Measurements from ENCODE around the gene SPINK14. TPM values are rescaled to one million over a fixed set of nuclear protein-coding genes. Genes with fewer than 3 reads are reported as not detected.

The SPINK14 gene
- total and polyA plus RNA-seq, 2 experiments from 2014 or later: not detected

DNA sequence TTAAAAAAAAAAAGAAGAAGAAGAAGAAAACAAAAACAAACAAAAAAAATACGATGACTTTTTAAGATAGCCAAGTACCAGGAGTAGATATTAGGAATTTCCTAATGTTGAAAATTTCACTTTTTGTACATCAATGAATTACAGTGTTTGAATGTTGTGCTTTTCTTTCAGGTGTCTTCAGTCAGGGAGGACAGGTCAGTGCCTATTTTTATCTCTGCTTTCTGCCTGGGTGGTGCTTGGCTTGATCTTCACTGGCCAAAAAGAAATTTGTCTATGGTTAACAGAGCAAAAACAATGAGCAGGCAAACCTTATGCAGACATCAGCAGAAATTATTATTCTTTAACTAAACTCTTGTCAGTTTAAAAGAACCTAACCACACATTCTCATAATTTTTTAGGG lies 37.5 kb downstream of the SPINK14 start:
- TF ChIP-seq CTCF (IDR thresholded peaks at IDR 0.05; ENCODE audit: low read depth, low read length): no peak
- Histone ChIP-seq H3K4me3 (no peak overlapping the region), H3K27me3 (no peaks in the 10 kb centered on the region), H3K27ac (no peak overlapping the region), H3K9me3 (ENCODE audit: low read depth) (no peaks in the 10 kb centered on the region), H3K4me1 (ENCODE audit: low read depth) (no peaks in the 10 kb centered on the region), H3K36me3 (no peaks in the 10 kb centered on the region)
- DNase-seq (ENCODE audit: low read depth in 1 of 2, low spot score in 1 of 2): no peak

DNA sequence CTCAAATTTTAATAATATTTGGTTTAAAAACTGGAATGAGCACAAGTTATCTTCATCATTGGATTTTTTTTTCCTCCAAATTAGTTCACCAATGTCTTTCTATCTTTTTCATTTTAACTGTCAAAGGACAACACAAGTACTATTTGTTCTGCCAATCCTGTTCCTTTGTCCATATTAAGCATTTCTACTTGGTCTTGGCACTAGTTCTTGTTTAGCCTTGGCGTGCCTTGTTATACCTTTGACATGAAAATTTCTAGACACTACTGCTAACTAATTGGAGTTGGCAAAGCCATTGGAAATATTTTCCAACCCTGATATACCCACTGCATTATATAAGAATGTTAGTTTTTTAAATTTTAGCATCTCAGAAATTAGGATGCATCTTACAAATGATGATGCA lies 38.3 kb downstream of the SPINK14 start:
- H3K27me3 ChIP-seq: no peaks in the 10 kb centered on the region
- peak in 1 of 2 donors; percentile 12 for DNase-seq (ENCODE audit: low read depth in 1 of 2, low spot score in 1 of 2)
- H3K27ac ChIP-seq: no peak overlapping the region
- no peaks in the 10 kb centered on the region for H3K36me3 ChIP-seq
- no peaks in the 10 kb centered on the region for H3K4me1 ChIP-seq (ENCODE audit: low read depth)
- no peak overlapping the region for H3K4me3 ChIP-seq
- no peak for TF ChIP-seq CTCF (IDR thresholded peaks at IDR 0.05; ENCODE audit: low read depth, low read length)
- no peaks in the 10 kb centered on the region for H3K9me3 ChIP-seq (ENCODE audit: low read depth)

GRCh38 chr5:148208226-148208625 lies 39.9 kb downstream of the SPINK14 start:
- no peak for TF ChIP-seq CTCF (IDR thresholded peaks at IDR 0.05; ENCODE audit: low read depth, low read length)
- Histone ChIP-seq H3K4me3 (no peak overlapping the region), H3K9me3 (ENCODE audit: low read depth) (no peaks in the 10 kb centered on the region), H3K27ac (no peak overlapping the region), H3K36me3 (no peaks in the 10 kb centered on the region), H3K4me1 (ENCODE audit: low read depth) (no peaks in the 10 kb centered on the region), H3K27me3 (no peaks in the 10 kb centered on the region)
- DNase-seq (ENCODE audit: low read depth in 1 of 2, low spot score in 1 of 2): peak in 1 of 2 donors; percentile 27

DNA sequence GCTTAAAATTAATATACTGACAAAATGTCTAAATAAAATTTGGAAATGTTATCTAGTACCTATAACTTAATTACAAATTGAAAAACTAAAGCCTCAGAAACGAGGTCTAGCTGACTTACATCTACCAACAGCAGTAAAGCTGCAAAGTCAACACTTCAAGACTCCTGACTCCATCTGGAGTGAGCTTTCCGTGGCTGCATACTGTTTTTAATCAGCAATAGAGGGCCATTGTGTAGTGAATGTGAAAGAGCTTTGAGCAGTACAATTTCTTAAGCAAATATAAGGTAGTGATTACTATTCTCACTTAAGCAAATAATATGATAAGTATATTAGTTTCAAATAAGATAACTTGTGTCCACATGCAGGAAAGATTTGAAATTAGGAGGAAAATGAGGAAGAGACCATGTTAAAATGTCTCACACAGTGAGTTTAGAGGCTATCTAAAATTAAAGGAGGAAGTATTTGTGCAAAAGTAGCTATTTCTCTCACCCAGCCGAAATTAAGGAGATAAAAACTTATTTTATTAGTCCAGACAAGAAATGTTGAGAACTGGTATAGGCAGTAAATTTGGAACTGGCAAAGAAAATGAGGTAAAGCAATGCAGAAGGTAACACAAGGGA lies 40.9 kb downstream of the SPINK14 start:
- Histone ChIP-seq H3K36me3 (no peaks in the 10 kb centered on the region), H3K27me3 (no peaks in the 10 kb centered on the region), H3K4me3 (no peak overlapping the region), H3K4me1 (ENCODE audit: low read depth) (no peaks in the 10 kb centered on the region), H3K27ac (no peak overlapping the region), H3K9me3 (ENCODE audit: low read depth) (no peaks in the 10 kb centered on the region)
- TF ChIP-seq CTCF (IDR thresholded peaks at IDR 0.05; ENCODE audit: low read depth, low read length): no peak
- peak in 1 of 2 donors; percentile 8 for DNase-seq (ENCODE audit: low read depth in 1 of 2, low spot score in 1 of 2)

DNA sequence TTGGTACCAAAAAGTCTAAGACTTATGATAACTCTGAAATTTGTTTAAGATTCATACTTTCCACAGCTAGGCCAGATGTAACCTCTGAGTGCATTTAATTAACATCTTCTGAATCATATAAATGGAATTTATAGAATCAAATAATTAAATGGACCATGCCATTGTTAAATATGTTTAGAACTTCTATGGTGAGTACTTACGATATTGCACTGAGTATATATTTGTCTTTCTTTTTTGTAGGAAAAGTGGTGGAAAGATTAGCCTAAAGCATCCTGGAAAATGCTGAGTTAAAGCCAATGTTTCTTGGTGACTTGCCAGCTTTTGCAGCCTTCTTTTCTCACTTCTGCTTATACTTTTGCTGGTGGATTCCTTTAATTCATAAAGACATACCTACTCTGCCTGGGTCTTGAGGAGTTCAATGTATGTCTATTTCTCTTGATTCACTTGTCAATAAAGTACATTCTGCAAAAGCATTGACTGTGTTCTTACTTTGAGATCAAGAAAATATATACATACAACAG lies 46.4 kb downstream of the SPINK14 start:
- TF ChIP-seq CTCF (IDR thresholded peaks at IDR 0.05; ENCODE audit: low read depth, low read length): no peak
- H3K4me3 ChIP-seq: no peak overlapping the region
- no peaks in the 10 kb centered on the region for H3K4me1 ChIP-seq (ENCODE audit: low read depth)
- no peaks in the 10 kb centered on the region for H3K27me3 ChIP-seq
- no peak overlapping the region for H3K27ac ChIP-seq
- DNase-seq (ENCODE audit: low read depth in 1 of 2, low spot score in 1 of 2): peak in 1 of 2 donors; percentile 18
- H3K36me3 ChIP-seq: no peaks in the 10 kb centered on the region
- no peaks in the 10 kb centered on the region for H3K9me3 ChIP-seq (ENCODE audit: low read depth)

Measured in cardiac muscle cell (in vitro differentiated cells and primary cell).